HG02870 (cell line): ENCODE data around the gene COL6A3.
"Not testable (repeated sequence)": the region's sequence is repeated elsewhere in the genome, so short reads cannot be mapped to it uniquely, and the experiment has no call there.

ENCODE experiments used
- ATAC-seq: cut with Tn5 transposase; IDR thresholded peaks from one replicate; pipeline ENCODE4 v1.9.1; 2021; ENCODE audit warnings: mild to moderate bottlenecking, moderate library complexity; ENCODE audit not compliant: unreplicated experiment

The COL6A3 gene

DNA sequence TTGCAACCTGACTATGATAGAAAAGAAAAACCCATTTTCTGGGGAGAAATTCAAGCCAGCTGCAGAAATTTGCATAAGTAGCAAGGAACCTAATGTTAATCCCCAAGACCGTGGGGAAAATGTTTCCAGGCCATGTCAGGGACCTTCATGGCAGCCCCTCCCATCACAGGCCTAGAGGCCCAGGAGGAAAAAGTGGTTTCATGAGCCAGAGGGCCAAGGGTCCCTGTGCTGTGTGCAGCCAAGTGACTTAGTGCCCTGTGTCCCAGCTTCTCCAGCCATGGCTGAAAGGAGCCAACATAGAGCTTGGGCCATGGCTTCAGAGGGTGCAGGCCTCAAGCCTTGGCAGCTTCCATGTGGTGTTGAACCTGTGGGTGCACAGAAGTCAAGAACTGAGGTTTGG is 110.7 kb downstream of the COL6A3 start:
- ATAC-seq, result not testable (repeated sequence)

DNA sequence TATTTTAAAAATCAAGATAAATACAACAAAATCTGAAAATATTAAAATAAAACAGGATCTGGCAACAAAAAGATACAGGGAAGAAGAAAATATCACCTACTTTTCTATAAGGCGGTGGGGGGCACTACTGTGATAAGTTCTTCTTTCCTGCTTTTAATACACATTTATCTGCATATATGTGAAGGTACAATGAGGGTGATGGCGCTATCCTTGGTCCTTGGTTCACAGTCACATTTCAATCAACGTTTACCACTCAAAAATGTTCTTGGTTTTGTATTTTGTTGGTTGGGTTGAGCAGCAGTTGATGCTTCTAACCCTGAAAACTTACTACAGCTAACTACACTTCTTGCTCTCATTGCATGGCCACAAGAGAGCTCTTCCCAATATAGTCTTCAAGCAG is 112.4 kb downstream of the COL6A3 start:
- no peak for ATAC-seq

DNA sequence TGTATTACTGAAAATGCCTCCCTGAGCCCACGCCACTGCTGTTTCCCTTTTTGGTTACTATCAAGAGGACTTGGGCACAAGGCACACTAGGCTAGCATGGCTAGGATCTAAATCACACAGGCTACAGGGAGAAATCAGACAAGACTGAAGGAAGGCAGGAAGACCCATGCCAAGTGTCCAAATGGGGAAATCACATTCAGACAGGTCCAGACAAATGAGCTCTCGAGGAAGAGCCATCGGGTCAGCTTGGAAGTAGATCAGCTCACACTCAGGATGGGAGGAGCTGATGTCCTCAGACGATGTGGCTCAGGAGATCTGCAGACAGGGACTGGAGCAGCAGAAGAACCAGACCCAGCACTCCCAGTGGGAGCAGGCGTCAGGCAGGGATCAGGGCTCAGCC is 113.2 kb downstream of the COL6A3 start:
- ATAC-seq, result no peak

GRCh38 chr2:237299906-237300305 is 114.1 kb downstream of the COL6A3 start:
- ATAC-seq, result no peak

DNA sequence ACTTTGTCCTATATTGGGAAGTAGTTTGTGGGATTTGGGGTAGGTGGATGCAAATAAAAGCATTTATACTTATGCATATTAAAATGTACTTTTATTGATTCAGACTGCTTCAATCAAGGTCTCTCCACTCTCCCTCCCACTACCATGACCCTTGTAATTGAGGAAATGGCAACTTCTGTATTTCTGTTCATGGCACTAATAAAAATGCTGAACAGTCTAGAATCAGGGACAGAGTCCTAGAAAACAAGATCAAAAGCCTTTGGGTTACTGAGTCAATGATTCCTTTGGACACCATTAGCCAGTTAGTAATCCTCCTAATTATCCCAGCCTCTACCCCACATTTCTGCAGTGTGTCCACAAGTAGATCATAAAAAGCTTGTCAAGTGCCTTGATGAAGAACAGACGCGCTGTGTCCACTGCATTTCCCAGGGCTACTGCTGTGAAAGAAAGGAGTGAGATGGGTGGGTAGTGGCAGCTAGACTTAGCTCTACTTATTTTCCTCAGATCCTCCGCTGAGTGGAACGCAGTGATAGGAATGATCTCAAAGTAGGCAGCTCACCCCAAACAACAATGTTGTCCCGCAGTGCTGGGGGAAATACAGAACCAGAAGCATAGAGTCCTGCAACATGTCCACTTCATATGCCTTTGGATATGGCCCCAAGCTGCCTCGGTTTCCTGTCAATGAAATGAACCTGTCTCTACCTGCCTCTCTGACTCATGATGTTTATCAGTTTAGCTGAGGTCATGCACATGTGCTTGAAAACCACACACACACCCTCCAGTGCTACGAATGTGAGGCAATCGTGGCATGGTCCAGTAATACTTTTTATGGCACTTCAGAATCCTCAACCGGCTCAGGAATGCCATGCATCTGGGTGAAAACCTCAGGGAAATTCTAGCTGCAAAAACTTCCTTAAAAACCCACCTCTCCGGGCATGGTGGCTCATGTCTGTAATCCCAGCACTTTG is 115.5 kb downstream of the COL6A3 start:
- no peak for ATAC-seq

DNA sequence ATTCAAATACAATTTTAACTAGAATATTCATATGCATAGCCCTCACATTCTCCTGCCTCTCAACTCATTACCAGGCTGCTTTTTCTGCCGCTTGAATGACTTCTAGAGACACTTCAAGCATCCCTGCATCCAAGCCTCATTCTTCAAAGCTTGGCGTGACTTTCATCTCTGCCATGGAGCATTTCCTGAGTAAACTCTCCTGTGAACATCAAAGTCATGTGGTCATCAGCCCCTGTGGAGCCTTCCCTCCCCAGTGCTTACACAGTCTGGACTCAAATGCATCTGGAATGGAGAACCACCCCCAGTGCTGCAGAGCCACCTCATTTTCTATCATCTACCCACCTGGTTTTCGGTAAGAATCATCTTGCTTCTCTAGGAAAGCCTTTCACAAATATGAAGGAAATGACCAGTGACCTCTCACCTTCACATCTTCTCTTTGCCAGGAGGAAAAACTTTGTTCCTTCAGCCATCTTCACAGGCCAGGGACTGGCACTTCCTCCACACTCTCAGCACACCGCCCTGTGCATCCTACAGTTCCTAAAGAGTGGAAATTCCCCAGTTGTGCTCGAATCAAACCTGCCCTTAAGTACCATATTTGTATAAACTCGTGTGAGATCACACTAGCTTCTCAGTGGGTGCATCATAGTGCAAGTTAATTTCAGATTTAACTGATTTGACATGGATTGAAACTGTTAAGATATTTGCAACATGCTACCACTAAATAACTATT is 116.4 kb downstream of the COL6A3 start:
- no peak for ATAC-seq

GRCh38 chr2:237296756-237297155 is 117.2 kb downstream of the COL6A3 start:
- ATAC-seq, result no peak

DNA sequence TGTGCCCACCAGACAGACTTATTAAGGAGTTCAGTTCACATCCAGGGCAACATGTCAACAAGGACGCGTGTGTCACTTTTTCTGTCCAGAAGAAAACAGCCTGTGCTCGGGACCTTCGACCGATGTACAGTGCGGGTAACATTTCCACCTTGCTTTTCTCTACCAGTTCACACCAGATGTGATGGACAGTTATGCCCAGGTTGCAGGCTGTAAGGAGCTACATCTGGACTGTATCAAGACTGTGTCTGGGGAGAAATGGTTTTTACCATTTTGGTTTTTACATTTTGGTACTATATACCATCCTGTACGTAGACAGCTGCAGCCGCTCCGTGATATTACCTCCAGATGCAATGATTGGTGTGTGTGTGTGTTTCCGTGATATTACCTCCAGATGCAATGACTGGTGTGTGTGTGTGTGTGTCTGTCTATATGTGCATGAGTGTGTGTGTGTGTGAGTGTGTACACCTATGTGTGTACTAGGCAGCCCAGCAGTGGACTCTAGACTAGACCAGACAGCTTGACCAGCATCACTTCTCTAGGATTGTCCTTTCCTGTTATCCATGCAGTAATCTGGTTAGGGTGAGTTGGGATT is 118.0 kb downstream of the COL6A3 start:
- no peak for ATAC-seq

DNA sequence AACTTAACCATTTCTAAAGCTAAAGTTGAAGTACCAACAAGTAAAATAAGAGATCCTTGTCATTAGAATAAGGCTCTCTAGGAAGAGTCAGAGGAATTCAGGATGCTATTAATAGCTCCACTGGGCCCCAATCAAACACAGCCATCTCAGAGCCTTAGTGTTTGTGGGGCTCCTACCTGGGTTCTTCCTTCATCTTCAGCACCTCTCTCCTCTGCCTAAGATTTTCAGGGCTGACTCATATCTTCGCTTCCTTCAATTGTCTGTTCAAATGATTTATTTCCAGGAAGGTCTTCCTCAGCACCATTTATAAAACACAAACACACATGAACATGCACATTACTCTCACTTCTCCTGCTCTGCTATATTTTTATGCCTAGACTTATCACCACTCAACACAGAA is 119.5 kb downstream of the COL6A3 start:
- no peak for ATAC-seq

GRCh38 chr2:237293978-237294377 is 120.0 kb downstream of the COL6A3 start:
- ATAC-seq, result no peak

DNA sequence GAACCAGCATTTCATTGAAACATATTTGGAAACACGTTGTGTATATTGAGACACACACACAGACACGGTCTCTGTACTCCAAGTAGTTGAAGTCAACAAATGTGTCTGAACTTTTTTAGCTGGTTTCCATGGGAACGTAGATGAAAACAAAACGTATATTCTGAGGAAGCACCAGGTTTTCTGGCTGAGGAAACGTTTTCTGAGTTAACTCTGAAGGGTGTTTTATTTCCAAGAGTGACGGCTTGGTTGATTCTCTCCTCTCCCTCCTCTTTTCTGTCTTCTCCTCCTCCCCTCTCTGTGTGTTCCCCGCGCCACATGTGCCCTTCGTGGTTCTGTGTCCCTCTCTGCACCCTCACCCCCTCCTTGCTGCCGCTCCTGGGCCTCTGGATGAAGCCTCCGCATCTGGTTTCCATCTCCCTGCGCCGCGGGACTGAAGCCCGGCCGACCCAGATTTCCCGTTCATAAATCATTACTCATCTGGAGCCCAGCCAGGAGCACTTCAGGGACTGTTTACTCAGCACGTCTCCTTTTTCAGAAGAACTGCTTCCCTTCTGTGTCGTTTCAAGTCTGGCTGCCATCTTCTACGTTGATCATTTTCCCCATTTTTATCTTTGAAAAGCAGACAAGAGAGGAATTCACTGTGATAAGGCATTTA is 122.7 kb downstream of the COL6A3 start:
- ATAC-seq, result no peak

DNA sequence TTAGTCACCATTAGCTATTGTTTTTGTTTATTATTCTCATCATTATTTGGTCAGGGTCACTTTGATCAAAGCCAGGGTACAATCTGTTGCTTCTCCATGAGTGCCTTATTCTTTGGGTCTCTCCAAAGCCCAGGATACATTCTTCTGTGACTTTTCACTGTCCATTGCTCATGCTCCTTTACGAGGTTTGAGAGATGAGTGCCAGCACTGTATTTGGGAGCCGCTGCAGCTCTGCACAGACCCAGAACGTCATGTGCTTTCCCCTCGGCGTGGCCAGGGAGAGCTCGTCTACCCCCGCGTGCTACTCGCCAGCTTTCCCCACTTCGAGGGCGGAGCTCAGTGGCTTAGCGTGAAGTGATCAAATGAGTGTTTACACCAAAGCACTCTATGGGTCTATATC is 123.7 kb downstream of the COL6A3 start:
- ATAC-seq, result no peak

DNA sequence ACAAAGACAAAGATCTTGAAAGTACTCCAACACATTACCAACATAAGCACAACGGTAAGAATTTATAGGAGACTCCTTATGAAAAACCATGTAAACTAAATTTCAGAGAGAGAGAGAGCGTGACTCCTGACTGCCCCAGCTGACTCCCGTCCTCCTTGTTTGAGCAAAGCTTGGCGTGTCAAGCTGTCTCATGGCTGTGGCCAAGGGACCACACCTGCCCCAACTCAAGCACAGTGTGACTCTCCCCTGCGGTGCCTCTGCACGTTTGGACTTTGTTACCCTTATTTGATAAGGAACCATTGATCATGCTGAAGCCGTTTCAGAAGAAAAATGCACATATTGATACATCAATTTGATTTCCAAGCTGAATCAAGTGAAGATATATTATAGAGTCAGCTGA is 124.8 kb downstream of the COL6A3 start:
- no peak for ATAC-seq

DNA sequence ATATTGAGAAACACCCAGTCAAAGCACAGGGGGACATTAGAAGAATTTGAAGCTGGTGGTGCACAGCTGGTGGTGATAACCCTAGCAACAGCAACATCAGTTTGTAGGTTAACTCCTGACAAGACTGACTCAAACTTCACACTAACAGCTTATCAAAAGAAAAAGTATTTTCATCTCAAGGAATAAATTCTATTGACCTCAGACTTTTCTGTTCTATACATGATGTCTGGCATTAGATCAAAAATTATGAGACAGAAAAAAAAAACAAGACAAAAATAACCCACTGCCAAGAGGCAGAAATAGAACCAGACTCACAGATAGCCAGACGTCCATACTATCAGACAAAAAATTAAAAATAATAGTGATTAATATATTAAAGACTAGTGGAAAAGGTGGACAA is 126.1 kb downstream of the COL6A3 start:
- ATAC-seq, result no peak

DNA sequence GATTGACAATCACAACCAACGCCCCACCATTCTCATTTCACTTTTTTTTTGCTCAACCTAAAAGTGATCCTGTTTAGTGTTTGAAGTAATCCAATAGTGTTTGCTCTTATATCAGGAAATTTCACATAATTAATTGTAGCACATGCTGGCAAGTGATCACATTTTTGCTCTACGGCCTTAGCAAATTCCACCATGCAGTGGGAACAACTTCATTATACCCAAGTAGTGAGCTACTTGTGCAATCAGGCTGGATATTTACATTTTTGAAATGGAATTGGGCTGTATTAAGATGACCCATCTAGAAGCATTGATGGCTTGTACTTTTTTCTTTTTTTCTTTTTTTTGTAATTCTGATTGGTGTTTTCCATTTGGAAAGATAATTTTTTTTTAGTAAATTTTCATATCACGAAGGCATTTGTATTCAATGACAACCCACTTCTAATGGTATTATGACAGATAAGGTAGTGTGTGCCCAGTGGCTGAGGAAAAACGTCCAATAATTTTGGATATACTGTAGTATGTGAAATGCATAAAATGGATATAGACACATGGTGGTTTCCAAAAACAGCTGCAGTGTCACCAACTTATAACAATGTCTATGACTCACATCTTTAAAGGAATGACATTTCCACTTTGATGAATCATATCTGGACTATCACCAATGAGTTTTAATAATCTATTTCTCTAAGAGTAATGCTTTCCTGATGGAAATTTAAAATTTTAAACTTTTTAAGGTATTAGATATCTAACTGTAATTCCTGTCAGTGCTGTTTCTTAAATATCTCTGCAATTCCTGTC is 130.6 kb downstream of the COL6A3 start:
- ATAC-seq, result no peak

- ATAC-seq, result no peak
Observed at GRCh38 chr2:237282568-237283128, 131.3 kb downstream of the COL6A3 start.

DNA sequence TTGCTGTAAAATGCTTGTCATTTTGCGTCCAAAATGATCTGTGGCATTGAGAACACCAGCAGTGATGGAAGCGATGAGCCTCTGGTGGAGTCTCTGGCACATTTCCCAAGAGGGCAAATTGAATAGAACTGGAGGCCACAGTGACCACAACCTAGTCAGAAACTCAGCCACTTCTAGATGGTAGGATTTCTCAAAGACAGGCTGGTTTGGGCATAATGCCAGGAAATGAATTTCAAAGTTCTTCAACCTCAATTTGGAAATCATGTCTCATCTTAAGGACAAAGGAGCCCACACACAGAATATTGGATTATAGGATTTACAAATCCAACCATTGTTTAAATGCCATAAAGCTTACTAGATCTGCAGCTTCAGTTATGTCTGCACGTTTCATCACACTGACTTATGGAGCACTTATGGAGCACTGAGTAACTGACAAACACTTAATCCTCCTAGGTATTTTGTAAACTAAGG is 132.1 kb downstream of the COL6A3 start:
- ATAC-seq, result no peak

GRCh38 chr2:237280939-237281338 is 133.0 kb downstream of the COL6A3 start:
- ATAC-seq, result no peak

- no peak for ATAC-seq
Observed at GRCh38 chr2:237280229-237280628, 133.7 kb downstream of the COL6A3 start.
